Kidney epithelial cell (primary cell): ENCODE results near the gene PGA5. TPM values are rescaled to one million over a fixed set of nuclear protein-coding genes. Genes with fewer than 3 reads are reported as not detected.

ENCODE experiments used
- DNase-seq: peaks from one replicate; pipeline ENCODE4 v3.0.0-alpha.2; 2010; ENCODE audit warnings: low read depth
- H3K27me3 ChIP-seq: 2 replicates; pipeline ENCODE4 v1.6.0; 2011; ENCODE audit warnings: low read length; ENCODE audit not compliant: control insufficient read depth, insufficient read depth
- H3K36me3 ChIP-seq: 2 replicates; pipeline ENCODE4 v1.5.1; 2011; ENCODE audit warnings: low read length; ENCODE audit not compliant: control insufficient read depth, insufficient read depth
- H3K4me3 ChIP-seq: 2 replicates; pipeline ENCODE4 v1.5.1; 2011; ENCODE audit warnings: low read depth, mild to moderate bottlenecking, control low read depth, low read length
- CTCF ChIP-seq: IDR thresholded peaks from 2 replicates; pipeline ENCODE4 v1.5.1; 2011; ENCODE audit warnings: mild to moderate bottlenecking, moderate library complexity, low read length, control low read depth, inconsistent platforms; ENCODE audit not compliant: insufficient read depth, poor library complexity, severe bottlenecking
- total RNA-seq: library from RNA; depleted of rRNA; stranded (reverse); fragments of >200 nt; gene quantifications from 2 replicates; pipeline ENCODE4 v1.2.3, GENCODE V29; 2015

The PGA5 gene
- total RNA-seq, 1 donor from 2014 or later: not detected

- Histone ChIP-seq H3K4me3 (peak within 1 kb of the TSS; percentile 36), H3K27me3 (peaks cover 14% of the 10 kb centered on the region), H3K36me3 (no peaks in the 10 kb centered on the region)
- TF ChIP-seq CTCF: peak; percentile 39
- DNase-seq: no peak
Observed at GRCh38 chr11:61294717-61295595, 54.0 kb downstream of the PGA5 start, which contains the start of gene VWCE. Gene VWCE, minus strand, starts transcription at chr11:61295316. Its CDS starts 279 bp downstream, at chr11:61295037.

- TF ChIP-seq CTCF: no peak
- Histone ChIP-seq H3K36me3 (no peaks in the 10 kb centered on the region), H3K4me3 (no peak overlapping the region), H3K27me3 (peaks cover 14% of the 10 kb centered on the region)
- no peak for DNase-seq
Observed at GRCh38 chr11:61295596-61295926, 54.6 kb downstream of the PGA5 start.

GRCh38 chr11:61297341-61297740 is 56.4 kb downstream of the PGA5 start:
- peaks cover 1% of the 10 kb centered on the region for H3K36me3 ChIP-seq
- DNase-seq: no peak
- H3K4me3 ChIP-seq: no peak overlapping the region
- no peak for TF ChIP-seq CTCF
- peaks cover 14% of the 10 kb centered on the region for H3K27me3 ChIP-seq

DNA sequence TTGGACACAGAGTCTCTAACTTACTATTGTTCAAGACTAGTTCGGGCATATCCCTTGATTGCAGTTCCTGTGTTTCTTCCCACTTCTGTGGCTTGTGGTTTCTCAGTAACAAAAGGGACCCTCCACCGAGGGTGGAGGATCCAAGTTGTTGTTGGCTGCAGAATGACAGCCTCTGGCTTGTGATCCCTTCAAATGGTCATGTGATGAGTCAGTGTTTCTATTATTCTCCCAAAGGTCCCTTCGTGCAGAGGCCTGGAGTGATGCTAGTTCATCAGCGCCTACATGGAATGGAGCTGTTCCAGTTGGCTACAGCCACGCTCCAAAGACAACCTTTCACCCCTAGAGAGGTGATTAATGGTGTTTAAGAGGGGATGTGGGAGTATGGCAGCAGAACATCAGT is 56.8 kb downstream of the PGA5 start:
- Histone ChIP-seq H3K27me3 (peaks cover 11% of the 10 kb centered on the region), H3K36me3 (peaks cover 2% of the 10 kb centered on the region), H3K4me3 (no peak overlapping the region)
- TF ChIP-seq CTCF: no peak
- peak; percentile 86 for DNase-seq

DNA sequence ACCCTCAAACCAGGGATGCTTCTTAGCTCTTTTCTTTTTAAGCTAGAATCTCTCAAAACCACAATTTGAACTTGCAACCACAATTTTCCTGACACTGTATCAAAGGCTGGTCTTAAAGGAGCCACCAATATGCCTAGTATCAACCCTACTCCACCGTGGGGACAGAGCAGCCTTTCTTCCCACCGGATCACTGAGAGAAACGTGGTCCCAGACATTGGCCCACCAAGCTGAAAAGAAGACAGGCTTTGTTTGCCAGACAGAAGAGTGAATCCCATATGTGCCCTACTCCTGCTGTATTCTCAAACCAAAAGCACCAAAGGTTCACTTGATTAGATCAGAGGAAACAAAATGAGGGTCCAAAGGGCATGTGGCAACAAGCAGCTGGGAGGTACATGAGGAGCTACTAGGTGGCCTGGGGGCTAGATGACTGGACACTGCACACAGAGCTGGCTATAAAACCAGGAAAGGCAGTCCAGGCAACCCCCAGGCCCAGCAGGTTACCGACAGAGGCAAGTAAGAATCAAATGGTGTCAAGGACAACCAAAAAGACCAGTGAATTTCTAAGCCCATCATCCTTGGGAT is 57.8 kb downstream of the PGA5 start:
- peaks cover 7% of the 10 kb centered on the region for H3K27me3 ChIP-seq
- no peak for TF ChIP-seq CTCF
- no peak overlapping the region for H3K4me3 ChIP-seq
- H3K36me3 ChIP-seq: peaks cover 2% of the 10 kb centered on the region
- DNase-seq: no peak

Other genes starting within 250 kb of the PGA5 start
- not detected in 2 replicates for gene CD5, start 138.7 kb upstream of the PGA5 start, total RNA-seq
- gene VPS37C, start 79.7 kb upstream of the PGA5 start, total RNA-seq: 24.4 and 27.8 TPM in 2 replicates
- not detected in 2 replicates for gene PGA3, start 37.7 kb upstream of the PGA5 start, total RNA-seq
- gene PGA4, start 18.8 kb upstream of the PGA5 start, total RNA-seq: not detected in 2 replicates
- 4.2 and 8.3 TPM in 2 replicates for gene VWCE, start 54.1 kb downstream of the PGA5 start, total RNA-seq
- gene DDB1, start 91.9 kb downstream of the PGA5 start, total RNA-seq: 163 and 165 TPM in 2 replicates
- gene TKFC, start 92.1 kb downstream of the PGA5 start, total RNA-seq: 35.2 and 58.8 TPM in 2 replicates
- gene CYB561A3, start 120.7 kb downstream of the PGA5 start, total RNA-seq: 30.2 and 39.0 TPM in 2 replicates
- gene TMEM138, start 121.2 kb downstream of the PGA5 start, total RNA-seq: 28.0 and 38.8 TPM in 2 replicates
- gene TMEM216, start 151.4 kb downstream of the PGA5 start, total RNA-seq: 15.9 and 18.3 TPM in 2 replicates
- 47.5 and 53.9 TPM in 2 replicates for gene CPSF7, start 188.8 kb downstream of the PGA5 start, total RNA-seq
- 32.6 and 35.5 TPM in 2 replicates for gene SDHAF2, start 188.9 kb downstream of the PGA5 start, total RNA-seq